ENCODE data around the gene QRICH1. TPM values are rescaled to one million over a fixed set of nuclear protein-coding genes. Genes with fewer than 3 reads are reported as not detected.
A peak's percentile ranks its signal among the peaks of the same experiment; 100 is the strongest.

Gene QRICH1
- total and polyA plus RNA-seq, 2 of the 13 experiments (the other 11 are each of a cell fraction or from before 2014, with no cell fraction given): 52.6 to 102 TPM

DNA sequence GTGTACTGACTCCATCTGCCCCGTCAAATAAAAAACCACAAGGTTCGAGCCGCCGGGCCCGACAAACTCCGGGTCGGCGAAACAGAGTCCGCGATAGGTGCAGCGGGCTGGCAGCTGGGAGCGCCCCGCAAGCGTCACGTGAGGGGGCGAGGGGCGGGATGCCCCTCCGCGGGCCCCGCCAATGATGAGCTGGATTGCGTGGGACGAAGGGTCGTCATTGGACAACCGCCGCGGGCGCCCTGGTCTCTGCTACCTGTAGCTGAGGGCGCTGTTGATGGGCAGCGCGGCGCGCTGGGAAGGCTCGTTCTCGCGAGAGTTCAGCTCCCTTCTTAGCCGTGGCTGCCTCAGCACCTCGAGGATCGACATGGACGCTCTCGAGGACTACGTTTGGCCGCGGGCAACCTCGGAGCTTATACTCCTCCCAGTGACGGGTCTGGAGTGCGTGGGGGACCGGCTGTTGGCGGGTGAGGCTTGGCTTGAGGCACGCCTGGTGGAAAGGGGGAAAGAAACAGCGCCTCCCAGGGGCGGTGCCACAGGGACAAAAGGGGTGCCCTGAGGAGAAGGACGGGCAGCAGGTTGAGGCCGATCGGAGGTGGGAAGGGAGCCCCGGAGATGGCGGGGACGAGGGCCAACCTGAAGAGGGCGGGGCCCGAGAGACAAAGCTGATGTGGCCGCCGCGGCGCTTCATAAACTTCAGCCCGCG is 86.7 kb downstream of the QRICH1 start, which contains the start of gene WDR6 (continued):
- no peak for TF ChIP-seq ZNF318 (CRISPR knock-in tag; IDR thresholded peaks at IDR 0.05)
- no peak for TF ChIP-seq ZNF672 (CRISPR knock-in tag; IDR thresholded peaks at IDR 0.05)
- no peak for TF ChIP-seq ZNF432 (CRISPR knock-in tag; IDR thresholded peaks at IDR 0.05; ENCODE audit: borderline replicate concordance)
- no peak for TF ChIP-seq HMG20B (CRISPR knock-in tag; conservative IDR thresholded peaks at IDR 0.05)
- no peak for TF ChIP-seq FOSL1 (CRISPR knock-in tag; IDR thresholded peaks at IDR 0.05; ENCODE audit: borderline replicate concordance)
- peak; percentile 95; the same call in 1 of the 2 replicates for TF ChIP-seq REL (CRISPR knock-in tag; conservative IDR thresholded peaks at IDR 0.05)
- TF ChIP-seq ZNF792 (CRISPR knock-in tag; IDR thresholded peaks at IDR 0.05): peak; percentile 63; the same call in 1 of the 2 replicates
- no peak for TF ChIP-seq SCMH1 (CRISPR knock-in tag; IDR thresholded peaks at IDR 0.05; ENCODE audit: borderline replicate concordance)
- TF ChIP-seq ARHGAP35 (CRISPR knock-in tag; IDR thresholded peaks at IDR 0.05; ENCODE audit: borderline replicate concordance): peak; percentile 92
- peak; percentile 95 for TF ChIP-seq USF2 (IDR thresholded peaks at IDR 0.05; ENCODE audit: low read depth, low read length)
- peak; percentile 99; the same call in 1 of the 2 replicates for TF ChIP-seq USF2 (CRISPR knock-in tag; IDR thresholded peaks at IDR 0.05; ENCODE audit: borderline replicate concordance)
- peak; percentile 71; the same call in 1 of the 2 replicates for TF ChIP-seq SMAD3 (CRISPR knock-in tag; IDR thresholded peaks at IDR 0.05)
- TF ChIP-seq, protein P1, sequence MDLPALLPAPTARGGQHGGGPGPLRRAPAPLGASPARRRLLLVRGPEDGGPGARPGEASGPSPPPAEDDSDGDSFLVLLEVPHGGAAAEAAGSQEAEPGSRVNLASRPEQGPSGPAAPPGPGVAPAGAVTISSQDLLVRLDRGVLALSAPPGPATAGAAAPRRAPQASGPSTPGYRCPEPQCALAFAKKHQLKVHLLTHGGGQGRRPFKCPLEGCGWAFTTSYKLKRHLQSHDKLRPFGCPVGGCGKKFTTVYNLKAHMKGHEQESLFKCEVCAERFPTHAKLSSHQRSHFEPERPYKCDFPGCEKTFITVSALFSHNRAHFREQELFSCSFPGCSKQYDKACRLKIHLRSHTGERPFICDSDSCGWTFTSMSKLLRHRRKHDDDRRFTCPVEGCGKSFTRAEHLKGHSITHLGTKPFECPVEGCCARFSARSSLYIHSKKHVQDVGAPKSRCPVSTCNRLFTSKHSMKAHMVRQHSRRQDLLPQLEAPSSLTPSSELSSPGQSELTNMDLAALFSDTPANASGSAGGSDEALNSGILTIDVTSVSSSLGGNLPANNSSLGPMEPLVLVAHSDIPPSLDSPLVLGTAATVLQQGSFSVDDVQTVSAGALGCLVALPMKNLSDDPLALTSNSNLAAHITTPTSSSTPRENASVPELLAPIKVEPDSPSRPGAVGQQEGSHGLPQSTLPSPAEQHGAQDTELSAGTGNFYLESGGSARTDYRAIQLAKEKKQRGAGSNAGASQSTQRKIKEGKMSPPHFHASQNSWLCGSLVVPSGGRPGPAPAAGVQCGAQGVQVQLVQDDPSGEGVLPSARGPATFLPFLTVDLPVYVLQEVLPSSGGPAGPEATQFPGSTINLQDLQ (CRISPR knock-in tag; IDR thresholded peaks at IDR 0.05): no peak
- TF ChIP-seq ZNF749 (CRISPR knock-in tag; IDR thresholded peaks at IDR 0.05; ENCODE audit: borderline replicate concordance): no peak
- TF ChIP-seq CREM (IDR thresholded peaks at IDR 0.05): peak; percentile 48
- TF ChIP-seq CREM (CRISPR knock-in tag; IDR thresholded peaks at IDR 0.05): no peak

All from HepG2 (cell line).